ENCODE data around the gene AARSD1.

GRCh38 chr17:43011728-43012472 lies 47.6 kb upstream of the AARSD1 start:
- no peak for TF ChIP-seq CTCF (conservative IDR thresholded peaks at IDR 0.05)
- no peak for TF ChIP-seq EZH2 (IDR thresholded peaks at IDR 0.05; ENCODE audit: low read depth)

Data from PC-9 (cell line).